GM21825 (cell line): ENCODE measurements around the gene DUOX2.
"Not testable (repeated sequence)": the region's sequence is repeated elsewhere in the genome, so short reads cannot be mapped to it uniquely, and the experiment has no call there.

Experiments used
- ATAC-seq: cut with Tn5 transposase; IDR thresholded peaks from one replicate; pipeline ENCODE4 v1.9.1; 2021; ENCODE audit warnings: mild to moderate bottlenecking, moderate library complexity; ENCODE audit not compliant: unreplicated experiment

Gene DUOX2

DNA sequence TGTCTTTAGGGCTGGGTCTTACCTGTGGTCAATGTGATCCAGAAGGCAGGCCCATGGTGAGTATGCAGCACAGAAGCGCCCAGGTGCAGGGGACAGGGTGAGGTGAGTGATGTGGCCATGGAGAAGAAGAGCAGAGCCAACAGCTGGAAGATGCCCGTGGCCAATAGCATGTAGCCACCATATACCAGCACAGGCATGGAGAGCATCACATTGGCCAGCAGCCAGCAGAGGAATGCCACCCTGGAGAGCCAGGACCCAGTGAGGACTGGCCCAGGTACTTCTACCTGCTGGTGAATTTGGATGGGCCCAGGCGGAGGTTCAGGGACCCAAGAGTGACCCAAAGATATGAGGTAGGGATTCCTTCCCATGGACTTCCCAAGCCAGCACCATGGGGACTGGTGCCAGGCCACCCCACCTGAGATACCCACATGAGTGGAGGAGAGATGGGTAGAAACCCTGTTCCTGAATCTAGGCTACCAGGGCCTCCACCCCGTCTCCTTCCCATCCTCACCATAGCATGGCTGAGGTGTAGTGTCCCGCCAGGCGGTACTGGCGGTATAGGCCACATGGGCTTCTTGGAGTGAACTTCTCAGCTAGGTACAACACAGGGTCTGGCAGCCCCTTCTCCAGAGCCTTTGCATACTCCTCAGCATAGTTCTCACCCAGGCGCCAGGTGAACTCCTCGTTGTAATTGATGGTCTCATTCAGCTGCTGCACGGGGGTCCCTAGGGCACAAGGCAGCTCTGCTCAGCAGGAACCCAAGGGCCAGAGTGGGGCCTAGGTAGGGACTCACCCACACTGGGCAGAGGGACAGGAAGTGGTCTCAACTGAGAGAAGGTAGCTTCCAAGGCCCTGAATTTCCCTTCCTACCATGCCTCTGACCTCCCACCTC, 6.4 kb upstream of the DUOX2 start:
- ATAC-seq, result no peak

DNA sequence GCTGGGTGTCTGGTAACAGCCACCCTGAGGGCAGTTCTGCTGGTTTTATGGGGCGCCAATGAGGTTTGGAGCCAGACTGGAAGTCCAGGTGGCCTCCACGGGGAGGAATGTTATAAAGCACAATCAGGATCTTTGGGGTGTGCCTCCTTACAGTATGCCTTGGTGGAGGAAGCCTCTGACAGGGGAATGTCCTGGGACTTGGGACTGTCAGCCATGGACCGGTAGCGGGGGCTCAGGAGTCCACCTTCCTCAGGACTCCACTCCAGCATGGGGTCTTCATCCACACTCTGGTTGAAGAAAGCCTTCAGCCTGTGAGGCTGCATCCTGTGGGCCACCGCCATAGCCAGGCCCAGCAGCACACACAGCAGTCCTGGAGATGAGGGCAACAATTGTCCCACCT, 5.0 kb upstream of the DUOX2 start:
- no peak for ATAC-seq

DNA sequence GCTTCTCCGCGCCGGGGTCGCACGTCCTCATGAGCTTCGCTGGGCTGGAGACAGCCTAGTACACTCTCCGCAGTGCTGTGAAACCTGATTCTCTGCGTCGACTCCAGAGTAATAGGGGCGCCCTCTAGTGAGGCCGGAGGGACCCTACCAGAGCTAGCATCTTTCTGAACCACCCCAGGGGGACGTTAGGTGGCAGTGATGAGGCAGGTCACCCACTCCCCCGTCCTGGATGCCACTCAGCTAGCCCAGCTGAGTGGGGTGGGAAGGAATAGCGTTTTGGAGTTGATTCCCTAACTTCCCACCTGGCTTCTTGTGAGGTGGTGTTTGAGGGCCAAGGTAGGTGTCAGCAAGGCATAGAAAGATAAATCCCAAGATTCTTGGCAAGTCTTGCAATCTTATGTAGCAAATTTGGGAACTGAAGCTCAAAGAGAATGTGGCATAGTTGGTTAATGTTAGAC, 4.2 kb upstream of the DUOX2 start:
- peak; percentile 93 for ATAC-seq

DNA sequence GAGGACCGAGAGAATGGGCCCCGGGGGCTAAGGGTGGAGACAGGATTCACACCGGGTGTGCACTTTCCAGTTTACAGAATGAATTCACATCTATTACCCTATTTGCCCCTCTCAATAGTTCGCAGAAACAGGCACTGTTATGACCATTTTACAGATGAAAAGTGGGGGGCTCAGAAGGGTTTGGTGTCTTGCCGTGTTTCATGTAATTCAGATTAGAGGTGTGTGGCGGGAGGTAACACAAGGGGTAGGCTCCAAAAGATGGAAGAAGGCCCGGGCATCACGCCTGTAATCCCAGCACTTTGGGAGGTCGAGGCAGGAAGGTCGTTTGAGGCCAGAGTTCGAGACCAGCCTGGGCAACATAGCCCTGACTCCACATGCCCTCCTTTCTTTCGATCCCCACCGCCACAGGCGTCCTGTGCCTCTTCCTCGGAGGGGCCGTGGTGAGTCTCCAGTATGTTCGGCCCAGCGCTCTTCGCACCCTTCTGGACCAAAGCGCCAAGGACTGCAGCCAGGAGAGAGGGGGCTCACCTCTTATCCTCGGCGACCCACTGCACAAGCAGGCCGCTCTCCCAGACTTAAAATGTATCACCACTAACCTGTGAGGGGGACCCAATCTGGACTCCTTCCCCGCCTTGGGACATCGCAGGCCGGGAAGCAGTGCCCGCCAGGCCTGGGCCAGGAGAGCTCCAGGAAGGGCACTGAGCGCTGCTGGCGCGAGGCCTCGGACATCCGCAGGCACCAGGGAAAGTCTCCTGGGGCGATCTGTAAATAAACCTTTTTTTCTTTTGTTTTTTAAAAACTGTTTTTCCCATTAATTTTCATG, 3.5 kb upstream of the DUOX2 start:
- peak; percentile 8 for ATAC-seq

DNA sequence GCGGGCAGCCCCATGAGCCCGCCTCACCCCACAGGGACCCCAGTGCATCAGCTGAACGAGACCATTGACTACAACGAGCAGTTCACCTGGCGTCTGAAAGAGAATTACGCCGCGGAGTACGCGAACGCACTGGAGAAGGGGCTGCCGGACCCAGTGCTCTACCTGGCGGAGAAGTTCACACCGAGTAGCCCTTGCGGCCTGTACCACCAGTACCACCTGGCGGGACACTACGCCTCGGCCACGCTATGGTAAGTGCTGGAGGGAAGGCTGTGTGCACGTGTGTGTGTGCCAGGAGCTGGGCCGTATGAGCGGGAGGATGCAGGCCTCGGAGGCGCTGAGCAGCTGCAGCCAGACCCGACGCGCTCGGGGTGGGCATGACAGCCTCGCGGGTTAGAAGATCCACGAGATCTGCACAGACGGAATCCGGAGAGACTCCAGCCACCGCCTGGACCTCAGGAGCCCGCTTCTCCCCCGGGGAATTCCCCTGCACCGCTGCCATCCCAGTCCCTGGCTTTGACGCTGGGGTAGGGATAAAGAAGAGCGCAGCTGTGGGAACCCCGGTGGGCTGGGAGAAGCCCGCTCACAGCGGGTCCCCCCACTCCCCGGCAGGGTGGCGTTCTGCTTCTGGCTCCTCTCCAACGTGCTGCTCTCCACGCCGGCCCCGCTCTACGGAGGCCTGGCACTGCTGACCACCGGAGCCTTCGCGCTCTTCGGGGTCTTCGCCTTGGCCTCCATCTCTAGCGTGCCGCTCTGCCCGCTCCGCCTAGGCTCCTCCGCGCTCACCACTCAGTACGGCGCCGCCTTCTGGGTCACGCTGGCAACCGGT, 2.7 kb upstream of the DUOX2 start:
- ATAC-seq, result no peak

DNA sequence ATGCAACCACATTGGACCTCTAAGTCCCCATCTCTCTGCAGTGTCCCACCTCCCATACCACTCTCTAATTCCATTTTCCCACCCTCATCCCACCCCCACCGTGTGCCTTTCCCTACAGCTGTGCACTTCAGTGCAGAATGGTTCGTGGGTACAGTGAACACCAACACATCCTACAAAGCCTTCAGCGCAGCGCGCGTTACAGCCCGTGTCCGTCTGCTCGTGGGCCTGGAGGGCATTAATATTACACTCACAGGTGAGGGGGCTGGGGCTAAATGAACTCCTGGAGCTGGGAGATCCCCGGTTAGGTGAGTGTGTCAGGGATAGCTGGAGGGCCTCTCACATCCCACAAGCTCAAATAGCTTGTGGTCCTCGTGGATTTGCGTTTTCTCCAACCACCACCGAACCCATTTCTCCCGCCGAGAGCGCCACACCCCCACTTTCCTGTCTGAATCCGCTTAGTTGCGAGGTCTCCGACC, 2.1 kb upstream of the DUOX2 start:
- no peak for ATAC-seq

DNA sequence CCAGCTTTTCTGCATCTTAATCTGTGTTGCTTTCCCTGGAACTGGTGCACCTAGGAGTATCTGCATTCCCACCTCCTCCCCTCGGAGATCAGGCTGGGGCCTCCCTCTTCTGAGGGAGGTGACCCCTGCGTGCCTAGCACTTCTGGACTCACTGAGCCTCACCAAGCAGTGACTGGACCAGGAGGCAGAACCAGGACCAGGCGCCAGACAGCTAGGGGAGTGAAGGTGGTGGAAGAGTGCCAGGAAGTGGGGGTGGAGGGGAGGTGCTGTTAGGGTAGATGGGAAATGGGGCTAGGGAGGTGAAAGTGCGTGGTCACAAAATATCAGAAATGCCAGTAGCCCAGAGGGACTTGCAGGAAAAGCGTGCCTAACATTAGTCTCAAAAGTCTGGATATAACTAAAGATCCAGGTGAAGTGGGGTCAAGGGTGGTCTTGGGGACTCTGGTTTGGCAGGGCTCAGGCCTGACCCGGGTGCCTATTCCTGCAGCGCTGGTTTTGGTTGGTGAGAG, 1.4 kb upstream of the DUOX2 start:
- ATAC-seq, result no peak

DNA sequence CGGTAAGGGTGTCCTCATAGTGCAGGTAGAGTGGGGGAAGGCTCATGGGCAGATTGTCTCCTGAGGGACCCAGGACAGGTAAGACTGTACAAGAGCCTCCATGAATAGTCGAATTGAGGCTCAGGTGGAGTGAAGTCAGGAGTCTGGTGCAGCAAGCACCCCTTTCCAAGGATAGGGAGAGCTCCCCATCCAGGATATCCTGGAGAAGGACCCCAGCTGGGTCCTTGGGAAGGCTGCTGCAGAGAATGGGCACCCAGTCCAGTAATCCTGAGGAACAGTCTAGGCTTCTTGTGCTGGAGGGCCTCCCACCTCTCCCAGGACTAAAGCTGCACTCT, 746 bp upstream of the DUOX2 start:
- no peak for ATAC-seq

DNA sequence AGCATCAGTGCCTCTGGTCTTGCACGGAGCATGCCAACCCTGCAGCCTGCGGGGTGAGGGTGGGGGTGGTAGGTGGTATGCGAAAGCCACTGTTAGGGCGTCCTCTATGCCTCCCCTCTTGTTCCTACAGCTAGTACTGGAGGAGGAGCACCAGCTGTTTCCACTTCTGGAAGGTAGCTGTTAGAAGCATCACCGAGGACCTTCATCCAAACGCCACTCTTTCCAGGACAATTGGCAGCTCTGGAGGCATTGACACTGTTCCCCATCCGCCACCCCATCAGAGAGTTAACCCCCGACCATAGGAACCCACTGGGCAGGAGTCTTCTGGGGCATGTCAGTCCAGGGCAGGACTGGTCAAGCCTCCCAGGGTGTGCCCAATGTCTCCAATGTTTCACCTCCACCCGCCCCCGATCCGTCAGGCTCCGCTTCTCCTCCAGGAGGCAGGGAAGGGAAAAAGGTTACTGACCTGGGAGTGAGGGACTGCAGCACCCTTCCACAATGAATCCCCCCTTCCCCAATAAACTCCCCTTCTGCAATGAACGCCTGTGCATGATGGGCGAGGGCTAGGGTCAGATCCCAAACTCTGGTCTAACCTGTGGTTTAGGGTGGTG, 487 bp downstream of the DUOX2 start:
- ATAC-seq, result no peak

DNA sequence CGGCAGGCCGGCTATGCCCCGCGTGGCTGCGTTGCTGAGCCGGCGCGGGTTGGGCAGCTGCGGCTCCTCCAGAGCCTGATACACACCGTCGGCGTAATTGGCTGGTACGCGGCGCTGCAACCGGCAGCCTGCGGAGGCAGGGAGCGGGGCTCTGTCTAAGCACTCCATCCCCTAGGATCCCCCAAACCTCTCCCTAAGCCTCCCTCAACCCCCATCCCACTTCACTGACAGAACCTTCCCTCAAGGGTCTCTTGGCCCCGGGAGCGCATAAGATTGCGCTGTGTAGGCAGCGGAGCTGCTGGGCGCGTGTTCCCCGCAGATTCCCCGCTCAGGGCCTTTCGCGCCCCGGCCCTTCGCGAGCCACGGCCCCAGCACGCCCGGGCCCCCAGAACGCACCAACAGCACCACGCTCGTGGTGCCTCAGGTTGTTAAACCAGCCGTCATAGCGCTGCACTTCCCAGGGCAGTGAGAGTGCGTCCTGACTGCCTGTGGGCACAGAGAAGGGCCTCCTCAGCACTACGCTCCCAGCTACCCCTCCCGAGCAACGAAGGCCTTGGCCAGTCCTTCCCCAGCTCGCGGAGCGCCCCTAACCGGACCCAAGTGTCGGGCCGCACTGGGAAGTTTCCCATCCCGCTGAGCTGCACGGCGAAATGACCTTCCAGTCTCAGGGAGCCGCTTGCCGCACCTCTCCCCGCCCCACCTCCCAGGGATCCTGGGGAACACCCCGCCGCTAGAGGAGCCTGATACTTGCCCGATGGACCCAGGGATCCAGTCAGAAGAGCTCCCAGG, 1.2 kb downstream of the DUOX2 start:
- ATAC-seq, result no peak

DNA sequence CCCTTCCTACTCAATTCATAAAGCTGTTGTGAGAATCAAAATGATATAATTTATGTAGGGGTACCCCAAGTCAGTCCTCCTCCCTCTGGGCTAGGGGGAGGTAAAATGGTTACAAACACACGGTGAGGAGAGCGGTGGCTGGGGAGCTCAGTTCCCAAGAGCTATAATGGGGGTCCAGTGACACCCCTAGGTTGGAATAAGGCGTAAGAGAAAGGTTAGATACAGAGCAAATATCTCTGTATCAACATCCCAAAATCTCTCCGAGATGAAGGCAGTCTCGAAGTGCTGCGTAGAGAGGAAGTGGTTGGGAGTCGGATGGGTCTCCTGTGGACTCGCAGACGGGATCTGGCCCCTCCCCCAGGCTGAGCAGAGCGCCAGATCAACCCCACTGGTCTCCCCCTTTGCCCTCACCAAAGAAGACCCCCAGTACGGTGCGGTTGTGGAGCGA, 1.8 kb downstream of the DUOX2 start:
- no peak for ATAC-seq

DNA sequence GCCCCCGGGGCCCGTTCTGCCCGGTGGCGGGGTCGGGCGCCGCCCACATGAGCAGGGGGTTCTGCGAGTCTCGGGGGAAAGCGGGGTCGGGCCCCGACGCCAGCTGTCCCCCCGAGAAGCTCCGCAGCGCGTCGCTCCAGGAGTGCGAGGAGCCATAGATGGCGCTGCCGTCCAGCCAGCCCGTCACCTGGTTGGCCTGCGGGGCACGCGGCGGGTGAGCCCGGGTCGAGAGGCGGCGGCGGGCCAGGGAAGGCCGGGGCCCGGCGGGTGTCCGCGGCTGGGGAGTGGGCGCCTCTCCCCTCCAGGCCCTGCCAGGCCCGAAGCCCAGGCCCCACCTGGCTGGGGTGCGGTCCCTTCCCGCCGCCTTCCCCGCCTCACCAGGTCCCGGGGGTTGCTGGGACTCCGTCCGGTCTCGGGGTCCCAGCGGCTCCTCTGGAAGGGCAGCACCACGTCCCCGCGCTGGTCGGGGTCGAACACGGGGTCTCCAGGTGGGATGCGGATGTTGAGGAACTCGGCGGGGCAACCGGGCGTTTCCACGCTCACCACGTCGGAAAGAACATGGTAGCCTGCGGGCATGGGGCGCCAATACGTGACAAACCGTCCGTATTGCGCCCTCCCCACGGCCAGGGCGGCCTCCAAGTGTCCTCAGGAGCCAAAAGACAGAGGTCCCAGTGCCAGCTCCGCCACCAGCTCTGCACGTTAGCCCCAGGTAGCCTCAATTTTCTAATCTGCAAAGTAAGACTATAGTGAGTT, 2.4 kb downstream of the DUOX2 start:
- no peak for ATAC-seq

DNA sequence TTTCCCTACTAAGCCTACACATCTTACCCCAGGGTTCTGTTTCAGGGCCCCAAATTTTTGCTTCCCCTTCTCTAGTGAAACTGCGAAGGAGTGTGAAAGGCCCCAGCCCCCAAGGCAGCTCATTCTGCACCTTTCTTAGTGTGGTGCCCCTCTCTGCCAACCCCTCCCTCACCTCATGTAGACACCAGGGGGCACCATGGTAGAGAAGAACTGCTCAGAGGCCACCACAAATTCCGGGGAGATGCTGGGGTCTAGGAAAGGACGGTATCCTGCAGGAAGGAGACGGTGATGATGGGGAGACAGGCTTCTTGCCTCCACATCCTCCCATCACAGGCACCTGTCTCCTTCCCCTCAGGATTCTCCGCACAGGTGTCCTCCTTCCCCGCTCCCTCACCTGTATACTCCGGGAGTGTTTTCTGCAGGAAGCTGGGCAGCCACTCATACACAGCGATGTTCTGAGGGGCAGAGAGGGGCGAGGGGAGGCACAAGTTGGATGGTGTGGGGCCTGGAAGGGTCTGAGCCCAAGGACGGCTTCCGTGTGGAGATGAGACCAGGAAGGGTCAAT, 3.6 kb downstream of the DUOX2 start:
- ATAC-seq, result no peak

DNA sequence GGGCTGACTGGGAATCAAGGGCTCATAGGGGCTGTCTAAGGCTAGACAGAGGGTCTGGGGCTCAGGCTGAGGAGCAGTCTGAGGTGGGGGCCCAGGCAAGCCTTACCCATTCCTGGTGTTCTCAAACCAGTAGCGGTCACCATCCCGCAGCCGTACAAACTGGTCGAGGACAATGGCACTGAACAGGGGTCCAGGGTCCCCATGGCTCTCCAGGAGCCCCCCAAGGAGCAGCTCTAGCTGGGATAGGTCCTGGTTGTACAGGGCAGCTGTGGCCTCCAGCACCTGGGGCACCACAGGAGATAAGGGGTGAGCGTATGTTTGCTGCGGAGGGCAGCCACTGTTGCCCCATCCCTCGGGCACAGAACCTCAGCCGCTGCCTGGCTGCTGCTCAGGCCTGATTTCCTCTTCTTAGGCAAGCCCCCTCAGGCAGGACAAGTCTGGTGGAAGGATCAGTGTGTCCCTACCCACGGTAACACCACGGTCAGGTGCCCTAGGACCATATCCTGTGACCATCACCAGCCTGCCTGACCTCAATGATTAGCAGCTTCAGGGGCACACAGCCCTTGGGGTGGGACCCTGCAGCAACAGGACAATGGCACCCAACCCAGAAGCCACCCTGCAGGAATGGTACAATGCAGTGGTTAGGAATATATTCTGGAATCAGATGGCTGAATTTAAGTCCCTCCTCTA, 5.9 kb downstream of the DUOX2 start:
- ATAC-seq, result no peak

DNA sequence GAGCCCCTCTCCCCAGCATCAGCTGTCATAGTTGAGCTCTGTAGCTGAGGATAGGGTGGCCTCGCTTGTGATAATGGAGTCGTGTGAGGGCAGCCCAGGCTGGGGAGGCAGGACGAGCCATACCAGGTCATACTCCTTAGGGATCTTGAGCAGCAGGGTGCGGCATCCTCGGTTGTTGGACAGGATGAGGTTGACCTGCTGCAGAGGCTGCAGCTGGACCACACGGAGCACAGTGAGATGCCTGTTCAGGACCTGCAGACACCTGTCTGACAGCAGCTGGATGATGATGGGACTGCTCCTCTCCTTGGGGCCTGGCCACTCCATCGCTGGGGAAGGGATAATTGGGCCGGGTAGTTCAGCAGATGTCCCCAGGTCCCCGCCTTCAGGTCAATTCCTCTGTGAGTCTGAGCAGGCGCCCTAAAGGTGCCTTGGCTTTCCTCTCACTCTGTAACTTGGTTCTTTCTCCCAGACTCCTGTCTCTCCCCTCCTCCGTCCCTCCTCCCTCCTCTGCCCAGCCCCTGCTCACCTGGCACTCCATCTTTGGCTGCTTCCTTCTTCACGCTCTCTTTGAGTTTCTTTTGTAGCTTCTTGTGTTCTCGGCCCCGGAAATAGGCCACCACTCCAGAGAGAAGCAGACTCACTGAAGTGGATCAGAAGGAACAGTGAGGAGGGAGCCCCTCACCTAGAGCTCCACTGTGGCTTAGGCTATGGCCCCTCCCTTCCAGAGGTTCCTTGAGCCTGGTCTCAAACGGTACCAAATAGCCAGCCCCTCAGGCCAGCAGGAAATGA, 7.8 kb downstream of the DUOX2 start:
- ATAC-seq, result no peak

DNA sequence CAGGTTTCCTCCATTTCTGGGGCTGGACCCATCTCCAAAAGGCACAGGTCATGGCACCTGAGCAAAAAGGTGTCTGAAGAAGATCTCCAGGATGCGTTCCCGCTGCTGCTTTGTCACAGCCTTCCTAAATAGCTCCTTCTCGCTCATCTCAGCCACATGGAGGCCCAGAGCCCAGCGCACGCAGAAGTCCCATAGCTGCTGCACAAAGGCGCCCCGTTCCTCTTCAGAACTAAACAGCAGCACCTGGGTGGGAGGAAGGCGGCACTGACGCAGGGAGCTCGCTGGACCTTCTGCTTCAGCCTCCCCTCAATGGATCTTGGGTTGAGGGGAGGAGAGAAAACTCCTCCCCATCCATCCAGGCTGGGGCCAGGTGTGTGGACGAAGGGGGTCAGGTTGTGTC, 8.4 kb downstream of the DUOX2 start:
- no peak for ATAC-seq

DNA sequence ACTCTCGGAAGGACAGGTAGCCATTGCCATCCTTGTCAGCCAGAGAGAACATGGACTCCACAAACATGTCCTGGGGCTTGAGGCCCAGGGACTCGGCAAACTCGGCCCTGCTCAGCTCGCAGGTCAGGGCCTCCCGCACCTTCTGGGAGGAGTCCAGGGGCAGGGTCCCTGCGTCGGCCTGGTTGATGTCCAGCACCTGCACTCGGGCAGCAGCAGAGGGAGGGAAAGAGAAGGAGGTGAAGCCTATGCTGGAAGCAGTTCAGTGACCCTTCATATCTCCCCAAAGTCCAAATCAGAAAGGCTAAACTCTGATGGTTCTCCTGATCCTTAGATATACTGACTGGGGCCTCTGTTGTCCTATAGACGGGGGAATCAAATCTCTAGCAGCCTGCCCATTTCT, 9.8 kb downstream of the DUOX2 start:
- not testable (repeated sequence) for ATAC-seq
